ENCODE measurements around the gene LSM14B.

Gene LSM14B

DNA sequence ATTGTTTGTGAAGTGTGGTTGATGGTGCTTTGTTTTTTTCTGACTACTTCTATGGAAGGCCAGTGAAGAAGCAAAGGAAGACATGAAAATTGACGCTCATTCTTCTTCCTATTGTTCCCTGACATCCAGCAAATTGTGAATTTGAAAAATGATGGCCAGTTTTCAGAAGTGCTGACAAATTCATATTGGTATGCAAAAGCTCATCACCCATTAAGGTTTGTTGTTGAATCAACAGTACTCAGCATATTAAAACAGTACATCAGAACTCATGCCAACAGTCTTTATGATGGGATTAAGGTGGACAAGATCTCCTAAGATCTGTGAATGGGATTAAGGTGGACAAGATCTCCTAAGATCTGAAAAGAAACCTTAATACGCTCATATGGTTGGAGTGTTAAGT, 59.5 kb downstream of the LSM14B start:
- H3K4me1 ChIP-seq = peaks cover 30 to 40% (median 36%) of the 10 kb centered on the region in 10 experiments
- H3K36me3 ChIP-seq = peaks cover 11 to 37% (median 26%) of the 10 kb centered on the region in 11 experiments; a peak in 20 of 22 replicates
- TF ChIP-seq Cebpa-rat (IDR thresholded peaks at IDR 0.05) = no peak
- H4K20me1 ChIP-seq = peaks cover 0 to 18% (median 5%) of the 10 kb centered on the region in 11 experiments; a peak in 10 of 22 replicates
- no peaks in the 10 kb centered on the region for H3K9me3 ChIP-seq (replicated peaks in 1 of 11)
- peak overlapping the region in 9 of 11 experiments; percentile 91 to 97 (median 94); a peak in 16 of 22 replicates for H3K27ac ChIP-seq
- H3K4me2 ChIP-seq = peak overlapping the region; percentile 75 to 97 (median 90)
- H3K4me3 ChIP-seq = peak overlapping the region; percentile 74 to 95 (median 88); a peak in 19 of 20 replicates
- peak overlapping the region; percentile 91 to 99 (median 95); a peak in 21 of 22 replicates for H3K9ac ChIP-seq
- H3K27me3 ChIP-seq = no peaks in the 10 kb centered on the region

DNA sequence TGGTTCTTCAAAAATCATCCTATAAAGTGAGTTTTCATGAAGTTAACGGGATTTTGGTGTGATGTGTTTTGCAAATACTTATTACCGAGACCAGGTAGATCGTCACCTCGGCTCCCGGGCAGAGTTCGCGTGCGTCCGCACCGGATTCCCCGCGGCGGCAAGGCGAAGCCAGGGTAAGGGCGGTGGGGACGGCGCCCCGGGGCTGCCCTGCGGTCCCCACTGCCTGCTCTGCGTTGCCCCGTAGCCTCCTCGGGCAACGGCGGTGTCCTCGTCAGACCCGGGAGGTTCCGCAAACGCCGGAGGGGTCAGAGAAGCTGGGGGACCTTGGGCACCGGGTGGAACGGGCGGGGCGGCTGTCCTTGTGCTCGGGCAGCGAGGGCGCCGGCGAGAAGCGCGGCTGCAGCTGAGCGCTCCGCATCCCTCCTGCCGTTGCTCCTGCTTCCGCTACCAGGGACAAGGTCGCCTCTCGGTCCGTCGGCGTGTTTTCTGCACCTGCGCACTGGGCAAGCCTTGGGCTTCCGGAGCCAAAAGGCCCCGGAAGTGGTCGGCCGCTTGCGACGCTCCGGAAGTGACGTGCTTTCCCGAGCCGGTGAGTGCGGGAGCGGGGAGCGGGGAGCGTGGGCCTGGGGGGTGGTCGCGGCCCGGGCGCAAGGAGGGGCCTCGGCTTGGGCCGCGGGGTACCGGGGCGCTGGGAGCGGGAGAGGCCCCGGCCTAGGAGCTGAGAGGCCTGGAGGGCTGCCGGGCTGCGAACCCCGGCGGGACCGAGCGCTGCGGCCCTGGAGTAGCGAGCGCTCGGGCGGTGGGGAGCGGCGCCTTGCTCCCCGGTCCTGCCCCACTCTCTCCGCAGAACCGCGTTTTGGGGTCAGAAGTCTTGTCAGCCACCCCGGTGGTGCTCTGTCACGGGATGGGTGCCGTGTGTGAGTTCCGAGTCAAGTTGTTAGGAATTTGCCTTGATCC, 60.5 kb downstream of the LSM14B start, which contains the start of gene MTG2:
MTG2 (plus strand) TSS at position 560 of the 957 bp plus-strand sequence. CDS start 10,393 bp downstream, outside the sequence.
- no peak for TF ChIP-seq Cebpa-rat (IDR thresholded peaks at IDR 0.05)
- peak within 1 kb of the TSS; percentile 91 to 97 (median 94) for H3K27ac ChIP-seq

DNA sequence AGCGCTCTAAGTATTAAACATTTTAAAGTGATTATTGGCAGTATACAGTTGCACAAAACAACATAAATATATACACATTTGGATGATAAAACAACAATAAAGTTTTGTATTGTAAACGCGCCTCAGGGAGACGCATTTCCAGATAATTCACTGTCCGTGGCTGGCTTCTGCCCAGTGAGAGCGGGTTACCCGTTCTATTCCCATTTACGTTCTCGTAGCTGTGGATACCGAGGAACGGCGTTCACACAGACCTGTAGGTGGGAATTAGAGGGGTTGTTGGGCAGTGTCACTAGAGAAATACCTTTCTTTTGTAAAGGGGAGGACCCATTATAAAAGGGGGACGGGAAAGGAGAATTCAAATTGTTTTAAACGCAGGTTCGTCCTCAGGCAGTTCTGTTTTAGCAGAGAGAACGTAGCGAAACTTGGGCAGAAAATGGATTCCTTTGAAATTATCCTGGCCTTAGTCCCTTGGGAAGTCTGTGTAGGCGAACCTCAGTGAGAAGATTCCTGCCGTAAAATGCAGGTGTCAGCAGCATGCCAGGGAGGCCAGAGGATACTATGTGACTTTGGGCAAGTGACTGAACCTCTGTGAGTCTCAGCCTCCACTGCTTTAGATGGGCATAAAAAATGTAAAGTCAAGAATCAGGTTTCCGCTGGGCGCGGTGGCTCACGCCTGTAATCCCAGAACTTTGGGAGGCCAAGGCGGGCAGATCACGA, 61.3 kb downstream of the LSM14B start:
- H3K27ac ChIP-seq = peak overlapping the region; percentile 91 to 97 (median 94)
- H3K4me2 ChIP-seq = peak overlapping the region; percentile 78 to 98 (median 94)
- H3K36me3 ChIP-seq = peaks cover 7 to 23% (median 14%) of the 10 kb centered on the region in 11 experiments; a peak in 21 of 22 replicates
- H3K4me3 ChIP-seq = peak overlapping the region; percentile 74 to 95 (median 88)
- no peak for TF ChIP-seq Cebpa-rat (IDR thresholded peaks at IDR 0.05)
- peaks cover 30 to 53% (median 44%) of the 10 kb centered on the region in 10 experiments for H3K4me1 ChIP-seq
- H3K9me3 ChIP-seq (replicated peaks in 1 of 11) = no peaks in the 10 kb centered on the region
- no peaks in the 10 kb centered on the region for H3K27me3 ChIP-seq
- H4K20me1 ChIP-seq = peaks cover 0 to 36% (median 19%) of the 10 kb centered on the region in 11 experiments; a peak in 16 of 22 replicates
- peak overlapping the region; percentile 91 to 99 (median 95) for H3K9ac ChIP-seq

More for the DNA sequence above, 60.5 kb downstream of the LSM14B start, which contains the start of gene MTG2:
- Histone ChIP-seq H3K4me2 (peak within 1 kb of the TSS; percentile 78 to 98 (median 94)), H3K4me1 (peaks cover 30 to 50% (median 43%) of the 10 kb centered on the region in 10 experiments), H3K27me3 (no peaks in the 10 kb centered on the region), H3K9me3 (replicated peaks in 1 of 11) (no peaks in the 10 kb centered on the region), H3K9ac (peak within 1 kb of the TSS; percentile 91 to 99 (median 95)), H3K4me3 (peak within 1 kb of the TSS; percentile 74 to 95 (median 88)), H4K20me1 (peaks cover 0 to 27% (median 11%) of the 10 kb centered on the region in 11 experiments; a peak in 14 of 22 replicates), H3K36me3 (peaks cover 10 to 27% (median 18%) of the 10 kb centered on the region in 11 experiments; a peak in 20 of 22 replicates)
